SK-N-MC (cell line): ENCODE measurements around the gene SINHCAF.

ENCODE experiments used
- EZH2 ChIP-seq: fragments of 200-600 bp; sonication (generic); IDR thresholded peaks from one replicate; pipeline ENCODE4 v1.6.1; 2017; ENCODE audit warnings: antibody characterized with exemption
- POLR2AphosphoS5 ChIP-seq: IDR thresholded peaks from 2 replicates; pipeline ENCODE4 v1.6.1; 2012; ENCODE audit warnings: mild to moderate bottlenecking, low read depth, low read length, borderline replicate concordance

DNA sequence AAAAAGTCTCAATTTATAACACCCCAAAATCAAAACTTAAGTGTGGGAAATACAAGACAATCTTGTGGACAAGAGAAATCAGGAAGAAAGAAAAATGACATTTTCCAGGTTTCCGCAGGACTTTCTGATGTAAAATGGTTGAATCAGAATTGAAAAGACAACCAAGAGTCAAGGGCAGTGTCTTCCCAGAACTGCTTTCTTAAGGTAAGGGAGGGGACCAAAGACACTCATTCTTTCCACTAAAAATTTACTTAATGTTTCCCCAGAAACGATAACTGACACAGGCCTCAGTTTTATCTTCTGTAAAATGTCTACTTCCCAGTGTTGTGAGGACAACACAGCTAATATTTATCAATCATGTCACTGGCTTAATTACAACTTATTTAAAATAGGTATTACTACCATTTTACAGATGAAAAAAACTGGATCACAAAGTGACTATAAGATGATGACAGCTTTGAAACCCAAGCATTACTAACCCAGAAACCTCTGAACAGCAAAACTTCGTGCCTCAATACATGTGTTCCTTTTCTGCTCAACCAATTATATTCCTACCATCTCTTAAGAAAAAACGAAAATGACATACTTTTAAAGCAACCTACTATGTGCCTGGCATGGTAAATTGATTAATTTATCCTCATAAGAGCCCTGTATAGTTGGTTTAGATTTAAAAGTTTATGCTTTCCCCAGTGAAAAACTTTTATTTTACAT lies 4.6 kb downstream of the SINHCAF start:
- TF ChIP-seq EZH2 = no peak
- no peak for TF ChIP-seq POLR2AphosphoS5
